Ascending aorta (tissue), 2 donors: Measurements from ENCODE around the gene ZBTB8OS. TPM values are rescaled to one million over a fixed set of nuclear protein-coding genes. Genes with fewer than 3 reads are reported as not detected.
A peak's percentile ranks its signal among the peaks of the same experiment; 100 is the strongest.
"Not testable (repeated sequence)": the region's sequence is repeated elsewhere in the genome, so short reads cannot be mapped to it uniquely, and the experiment has no call there.

Source experiments
- DNase-seq, 2 donors: peaks; one replicate each; pipeline ENCODE4 v3.0.0-alpha.2; 2019; ENCODE audit warnings: low spot score in 2 of 2
- H3K27ac ChIP-seq, 2 donors: fragments of 200-600 bp; sonication (generic); one replicate each; pipeline ENCODE4 v1.5.1; 2016 to 2017; ENCODE audit warnings: mild to moderate bottlenecking in 1 of 2
- H3K27me3 ChIP-seq: fragments of 200-600 bp; sonication (generic); one replicate; pipeline ENCODE4 v1.5.1; 2017
- H3K36me3 ChIP-seq, 2 donors: fragments of 200-600 bp; sonication (generic); one replicate each; pipeline ENCODE4 v1.5.1; 2016
- H3K4me1 ChIP-seq, 2 donors: fragments of 200-600 bp; sonication (generic); one replicate each; pipeline ENCODE4 v1.5.1; 2016 to 2017; ENCODE audit warnings: mild to moderate bottlenecking in 1 of 2
- H3K4me3 ChIP-seq, 2 donors: fragments of 200-600 bp; sonication (generic); one replicate each; pipeline ENCODE4 v1.5.1; 2016 to 2017; ENCODE audit warnings: mild to moderate bottlenecking in 1 of 2
- H3K9me3 ChIP-seq, 2 donors: fragments of 200-600 bp; sonication (generic); one replicate each; pipeline ENCODE4 v1.5.1; 2016
- CTCF ChIP-seq, 3 experiments: fragments of 200-600 bp in 2 of 3; fragments of 450-650 bp in 1 of 3; sonication (generic) in 2 of 3; IDR thresholded peaks; one replicate each; pipeline ENCODE4 v1.5.1; 2016 to 2019; ENCODE audit warnings: antibody characterized with exemption in 3 of 3, mild to moderate bottlenecking in 1 of 3, moderate library complexity in 1 of 3
- intact Hi-C: fragments of 100-400 bp; cut with DNase I; formaldehyde crosslinking; loops from one replicate; pipeline ENCODE4 v1.15.1; 2023
- total RNA-seq: library from RNA; depleted of rRNA; stranded (reverse); fragments of >200 nt; gene quantifications from one replicate; pipeline ENCODE4 v1.1.0, GENCODE V29; 2016

The ZBTB8OS gene
- total RNA-seq, 1 donor from 2014 or later: 3.0 TPM

GRCh38 chr1:32681509-32681908 lies 31.2 kb upstream of the ZBTB8OS start:
- TF ChIP-seq CTCF (IDR thresholded peaks at IDR 0.05): no peak
- Histone ChIP-seq H3K36me3 (peaks cover 56 to 68% of the 10 kb centered on the region in 2 donors), H3K4me1 (peaks cover 0 to 4% of the 10 kb centered on the region in 2 donors), H3K4me3 (no peak overlapping the region), H3K27ac (peak overlapping the region in 1 of 2 donors; percentile 48), H3K27me3 (no peaks in the 10 kb centered on the region), H3K9me3 (no peaks in the 10 kb centered on the region)
- peak in 1 of 2 donors; percentile 33 for DNase-seq
- intact Hi-C loops: no loop called here

GRCh38 chr1:32680642-32681041 lies 30.3 kb upstream of the ZBTB8OS start:
- Histone ChIP-seq H3K27ac (no peak overlapping the region), H3K36me3 (peaks cover 56 to 70% of the 10 kb centered on the region in 2 donors), H3K27me3 (no peaks in the 10 kb centered on the region), H3K4me1 (peaks cover 0 to 4% of the 10 kb centered on the region in 2 donors), H3K9me3 (no peaks in the 10 kb centered on the region), H3K4me3 (no peak overlapping the region)
- no peak for DNase-seq
- no peak for TF ChIP-seq CTCF (IDR thresholded peaks at IDR 0.05)
- intact Hi-C loops: no loop called here

- H3K4me1 ChIP-seq, H3K27me3 ChIP-seq: not testable (repeated sequence)
- H3K36me3 ChIP-seq: peaks cover 56 to 70% of the 10 kb centered on the region in 2 donors
Measured at GRCh38 chr1:32679993-32680392, 29.6 kb upstream of the ZBTB8OS start.

GRCh38 chr1:32676945-32677344 lies 26.6 kb upstream of the ZBTB8OS start:
- H3K36me3 ChIP-seq: peaks cover 60 to 86% of the 10 kb centered on the region in 2 donors
- H3K4me3 ChIP-seq: no peak overlapping the region
- H3K9me3 ChIP-seq: no peaks in the 10 kb centered on the region
- H3K27ac ChIP-seq: no peak overlapping the region
- DNase-seq: no peak
- no peaks in the 10 kb centered on the region for H3K27me3 ChIP-seq
- TF ChIP-seq CTCF (IDR thresholded peaks at IDR 0.05): no peak
- intact Hi-C loops: no loop called here
- H3K4me1 ChIP-seq: peaks cover 0 to 4% of the 10 kb centered on the region in 2 donors

More at GRCh38 chr1:32679993-32680392, 29.6 kb upstream of the ZBTB8OS start:
- intact Hi-C loops, H3K27ac ChIP-seq, H3K4me3 ChIP-seq, DNase-seq, H3K9me3 ChIP-seq: not testable (repeated sequence)

GRCh38 chr1:32668716-32669115 lies 18.4 kb upstream of the ZBTB8OS start:
- H3K27ac ChIP-seq, H3K27me3 ChIP-seq, DNase-seq, H3K4me1 ChIP-seq, H3K4me3 ChIP-seq, H3K9me3 ChIP-seq, intact Hi-C loops: not testable (repeated sequence)
- H3K36me3 ChIP-seq: peaks cover 74 to 90% of the 10 kb centered on the region in 2 donors

GRCh38 chr1:32666901-32667566 lies 16.7 kb upstream of the ZBTB8OS start:
- intact Hi-C loops: no loop called here
- Histone ChIP-seq H3K9me3 (no peaks in the 10 kb centered on the region), H3K27me3 (no peaks in the 10 kb centered on the region), H3K4me1 (no peaks in the 10 kb centered on the region), H3K4me3 (no peak overlapping the region), H3K27ac (no peak overlapping the region), H3K36me3 (peaks cover 70 to 90% of the 10 kb centered on the region in 2 donors)
- no peak for TF ChIP-seq CTCF (IDR thresholded peaks at IDR 0.05)
- DNase-seq: no peak
